DMS153 (cell line): ENCODE results near the gene RAPGEF2.
"Not testable (repeated sequence)": the region's sequence is repeated elsewhere in the genome, so short reads cannot be mapped to it uniquely, and the experiment has no call there.

Experiments
- DNase-seq: peaks from one replicate; lab custom pipeline; 2025; lab: John Stamatoyannopoulos, UW

RAPGEF2 gene

DNA sequence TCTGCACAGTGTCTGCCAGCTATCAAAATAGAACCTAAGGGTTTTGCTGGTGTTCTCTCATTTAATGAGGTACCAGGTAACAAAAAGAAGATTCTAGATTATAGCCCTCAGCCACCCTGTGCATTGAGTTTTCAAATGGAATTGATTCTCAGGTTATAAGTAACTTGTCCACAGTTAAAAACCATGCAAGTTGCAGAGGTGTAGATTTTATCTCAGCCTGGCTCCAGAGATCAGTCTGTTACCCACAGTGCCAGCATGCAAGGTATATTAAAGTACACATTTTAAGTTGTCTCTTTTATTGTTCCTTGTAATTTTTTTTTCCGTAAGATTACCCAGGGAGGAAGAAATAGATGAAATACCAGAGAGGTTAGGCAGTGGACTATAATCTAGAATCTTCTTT lies 59.7 kb downstream of the RAPGEF2 start:
- DNase-seq = no peak

DNA sequence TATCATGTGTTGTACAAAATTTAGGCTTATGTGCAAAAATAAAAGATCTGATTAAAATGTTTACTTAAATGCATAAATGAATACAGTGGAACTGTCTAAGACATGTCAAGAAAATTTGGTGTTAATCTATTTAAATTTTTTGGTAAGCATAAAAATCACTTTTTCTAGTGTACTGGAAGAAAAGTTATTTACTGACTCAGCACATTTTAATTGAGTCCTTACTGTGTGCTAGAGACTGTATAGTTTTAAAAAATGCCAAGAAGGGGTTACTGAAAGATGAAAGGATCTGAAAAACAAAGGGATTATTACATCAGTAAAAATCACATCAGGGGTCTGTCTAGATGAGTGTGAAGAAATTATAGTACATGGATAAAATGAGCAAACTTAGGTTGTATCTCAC lies 60.6 kb downstream of the RAPGEF2 start:
- no peak for DNase-seq

DNA sequence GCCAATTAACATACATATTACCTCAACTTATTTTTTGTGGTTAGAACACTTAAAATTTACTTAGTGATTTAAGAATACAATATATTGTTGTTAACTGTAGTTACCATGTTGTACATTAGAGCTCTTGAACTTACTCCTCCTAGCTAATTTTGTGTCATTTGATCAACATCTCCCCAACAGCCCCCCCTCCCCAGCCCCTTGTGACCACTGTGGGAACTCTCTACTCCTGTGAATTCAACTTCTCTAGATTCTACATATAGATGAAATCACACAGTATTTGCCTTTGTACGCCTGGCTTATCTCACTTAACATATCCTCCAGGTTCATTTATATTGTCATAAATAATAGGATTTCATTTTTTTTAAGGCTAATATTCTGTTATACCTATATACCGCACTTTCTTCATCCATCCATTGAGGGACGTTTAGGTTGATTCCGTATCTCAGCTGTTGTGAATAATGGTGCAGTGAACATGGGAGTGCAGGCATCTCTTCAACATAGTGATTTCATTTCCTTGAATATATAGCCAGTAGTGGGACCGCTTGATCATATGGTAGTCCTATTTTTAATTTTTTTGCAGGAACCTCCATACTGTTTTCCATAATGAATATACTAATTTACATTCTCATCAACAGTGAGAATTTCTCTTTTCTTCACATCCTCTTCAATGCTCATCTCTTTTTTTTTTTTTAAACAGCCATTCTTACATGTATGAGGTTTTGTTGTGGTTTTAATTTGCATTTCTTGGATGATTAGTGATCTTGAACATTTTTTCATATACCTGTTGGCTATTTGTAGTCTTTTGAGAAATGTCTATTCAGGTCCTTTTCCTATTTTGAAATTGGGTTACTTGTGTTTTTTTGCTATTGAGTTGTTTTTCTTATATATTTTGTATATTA lies 66.8 kb downstream of the RAPGEF2 start:
- no peak for DNase-seq

DNA sequence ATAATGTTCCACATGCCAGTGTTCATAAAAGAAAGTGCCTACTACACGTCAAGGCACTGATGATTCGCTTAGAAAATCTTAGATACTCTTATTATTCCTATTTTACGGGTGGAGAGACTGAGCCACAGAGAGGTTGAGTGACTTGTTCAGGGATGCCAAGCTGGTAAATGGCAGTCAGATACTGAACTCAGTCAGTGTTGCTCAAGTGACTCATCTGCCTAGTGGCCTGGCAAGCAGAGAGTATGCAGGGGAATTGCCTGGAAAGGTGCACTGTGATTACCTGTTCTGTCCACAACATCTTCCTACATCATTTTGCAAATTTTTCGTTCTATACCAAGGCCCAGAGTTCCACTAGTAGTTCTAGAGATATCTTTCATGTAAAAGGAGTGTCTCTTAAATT lies 68.4 kb downstream of the RAPGEF2 start:
- no peak for DNase-seq

DNA sequence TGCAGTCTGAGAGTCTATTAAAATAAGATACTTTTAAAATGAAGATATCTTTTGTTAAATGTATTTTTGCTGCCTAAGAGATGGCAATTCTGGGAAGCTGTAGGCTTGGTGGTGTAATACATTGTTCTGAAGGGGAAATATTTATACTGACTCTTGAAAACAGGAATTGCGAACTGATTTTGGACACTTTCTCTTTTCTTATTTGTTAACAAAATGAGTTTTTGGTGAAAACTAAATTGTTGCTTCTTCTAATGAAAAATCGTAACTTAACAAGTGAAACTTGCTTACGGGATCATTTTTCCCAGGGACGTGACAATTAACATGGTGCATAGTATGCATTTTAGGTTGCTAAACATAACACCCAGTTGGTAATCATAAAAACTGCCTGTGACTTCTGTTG lies 71.0 kb downstream of the RAPGEF2 start:
- no peak for DNase-seq

DNA sequence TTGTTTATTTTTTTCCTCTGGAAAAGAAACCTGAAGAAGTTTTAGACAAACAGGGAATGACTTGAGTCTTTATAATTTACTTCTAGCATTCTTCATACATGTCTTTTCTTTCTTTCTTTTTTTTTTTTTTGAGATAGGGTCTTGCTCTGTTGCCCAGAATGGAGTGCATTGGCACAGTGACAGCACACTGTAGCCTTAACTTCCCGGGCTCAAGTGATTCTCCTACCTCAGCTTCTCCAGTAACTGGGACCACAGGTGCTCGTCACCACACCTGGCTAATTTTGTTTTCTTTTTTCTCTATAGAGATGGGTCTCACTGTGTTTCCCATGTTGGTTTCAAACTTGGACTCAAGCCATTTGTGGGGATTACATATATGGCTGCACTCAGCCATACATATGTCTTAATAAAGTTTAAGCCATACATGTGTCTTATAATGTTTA lies 71.8 kb downstream of the RAPGEF2 start:
- DNase-seq = no peak

DNA sequence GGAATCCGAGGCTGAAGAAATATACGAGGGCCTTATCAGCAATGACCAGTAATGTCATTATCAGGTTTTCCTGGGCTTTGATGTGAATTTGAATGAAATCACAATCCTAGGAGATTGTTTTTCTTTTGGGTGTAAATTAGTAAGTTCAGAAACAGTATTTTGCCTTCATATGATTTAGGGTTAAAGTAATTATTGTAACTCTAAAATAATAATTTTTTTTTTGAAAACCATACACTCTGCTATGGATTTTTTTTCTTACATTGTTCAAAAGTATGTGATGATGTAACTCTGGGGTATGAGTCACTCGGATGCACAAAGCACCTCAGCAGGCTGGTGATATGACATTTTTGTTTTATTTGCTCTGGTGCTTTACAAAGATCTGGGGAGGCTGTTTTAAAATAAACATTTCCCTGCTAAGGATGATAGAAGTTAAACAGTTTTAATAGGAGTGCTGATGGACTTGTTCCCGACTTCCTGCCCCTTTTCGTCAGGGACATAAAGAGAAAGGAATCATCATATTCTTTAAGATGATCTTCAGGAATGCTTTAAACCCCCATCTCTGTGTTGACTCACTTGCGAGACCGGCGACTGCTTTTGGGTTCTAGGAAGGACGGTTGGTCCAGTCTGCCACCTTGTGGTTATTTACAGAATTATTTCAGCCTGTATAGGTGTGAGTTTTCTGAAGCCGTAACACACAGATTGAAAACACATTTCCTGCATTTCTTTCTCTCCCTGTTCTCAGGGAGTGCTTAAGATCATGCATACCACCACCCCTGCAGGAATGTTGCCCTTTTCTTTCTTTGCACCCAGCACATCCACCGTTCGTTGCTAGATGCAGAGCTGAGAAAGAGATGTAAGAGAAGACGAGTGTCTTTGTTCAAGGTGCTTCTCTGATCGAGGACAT lies 72.5 kb downstream of the RAPGEF2 start:
- DNase-seq = peak; percentile 55

DNA sequence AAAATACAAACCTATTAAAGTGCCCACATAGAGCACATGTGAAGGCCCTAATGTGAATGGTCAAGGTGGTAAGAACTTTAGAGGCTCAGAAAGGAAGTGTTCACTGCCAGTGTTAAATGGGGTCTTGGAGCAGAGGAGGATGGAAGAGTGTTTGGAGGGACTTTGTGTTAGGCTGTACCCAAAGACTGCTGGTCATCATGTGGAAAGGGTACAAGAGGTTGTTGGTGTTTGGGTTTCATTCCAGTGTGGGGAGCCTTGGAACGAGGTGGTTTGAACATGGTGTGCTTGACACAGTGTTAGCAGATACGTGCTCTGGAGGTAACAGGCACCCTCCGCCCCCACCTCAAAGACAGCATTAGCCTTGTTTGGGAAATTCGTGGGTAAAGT lies 73.1 kb downstream of the RAPGEF2 start:
- DNase-seq = no peak

DNA sequence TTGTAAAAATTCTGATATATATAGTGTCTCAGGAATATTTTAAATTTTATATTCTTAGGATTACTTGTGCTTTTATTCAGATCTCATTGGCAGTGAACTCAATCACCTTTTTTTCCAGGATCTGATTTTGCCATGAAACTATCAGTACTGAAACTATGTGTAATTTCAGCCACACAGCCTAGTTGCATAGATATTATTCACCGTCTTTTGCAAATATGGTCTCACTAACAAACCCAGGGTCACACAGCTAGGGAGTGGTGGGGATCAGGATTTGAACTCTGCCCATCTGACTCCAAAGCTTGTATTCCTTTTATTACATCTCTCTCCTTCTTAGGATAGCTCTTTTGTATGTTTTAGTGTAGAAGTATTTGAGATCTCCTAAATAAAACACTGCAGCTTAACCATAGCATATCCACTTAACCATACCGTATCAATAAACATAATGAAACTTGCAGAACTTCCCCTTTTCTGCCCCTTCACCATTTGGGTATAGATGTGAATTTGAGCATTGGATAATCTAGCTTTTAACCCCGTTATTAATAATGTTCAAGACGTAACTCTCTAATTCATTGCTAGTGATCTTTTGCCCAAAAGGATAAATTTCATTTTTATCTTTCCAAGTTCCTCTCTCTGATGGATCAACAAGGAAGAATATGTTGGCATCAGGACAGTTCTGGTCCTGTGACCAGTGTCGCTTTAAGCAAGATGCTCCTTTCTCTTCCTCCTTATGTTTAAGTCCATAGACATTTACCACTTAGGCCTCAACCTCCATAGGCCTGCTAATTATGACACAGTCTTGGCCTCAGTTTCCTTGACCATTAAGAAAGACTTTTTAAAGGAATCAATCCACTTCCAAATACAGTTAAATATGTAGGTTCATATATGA lies 74.6 kb downstream of the RAPGEF2 start:
- DNase-seq = no peak

DNA sequence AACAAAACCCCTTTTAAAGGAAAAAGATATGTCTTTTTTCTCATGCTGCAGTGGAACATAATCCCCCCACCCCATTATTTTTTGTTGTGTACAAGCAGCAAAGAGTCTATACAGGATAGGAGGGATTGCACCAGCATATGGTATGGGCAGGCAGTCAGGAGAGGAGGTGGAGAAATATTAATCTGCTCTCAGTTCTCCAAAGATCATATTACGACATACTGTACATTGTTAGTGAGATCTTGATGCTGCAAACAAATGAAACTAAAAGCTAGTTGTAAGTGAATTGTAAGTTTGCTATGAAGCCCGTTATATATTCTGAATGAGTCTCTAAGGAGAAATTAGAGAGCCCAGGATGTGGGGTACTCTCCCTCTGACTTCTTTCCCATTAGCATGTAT lies 75.3 kb downstream of the RAPGEF2 start:
- DNase-seq = no peak

DNA sequence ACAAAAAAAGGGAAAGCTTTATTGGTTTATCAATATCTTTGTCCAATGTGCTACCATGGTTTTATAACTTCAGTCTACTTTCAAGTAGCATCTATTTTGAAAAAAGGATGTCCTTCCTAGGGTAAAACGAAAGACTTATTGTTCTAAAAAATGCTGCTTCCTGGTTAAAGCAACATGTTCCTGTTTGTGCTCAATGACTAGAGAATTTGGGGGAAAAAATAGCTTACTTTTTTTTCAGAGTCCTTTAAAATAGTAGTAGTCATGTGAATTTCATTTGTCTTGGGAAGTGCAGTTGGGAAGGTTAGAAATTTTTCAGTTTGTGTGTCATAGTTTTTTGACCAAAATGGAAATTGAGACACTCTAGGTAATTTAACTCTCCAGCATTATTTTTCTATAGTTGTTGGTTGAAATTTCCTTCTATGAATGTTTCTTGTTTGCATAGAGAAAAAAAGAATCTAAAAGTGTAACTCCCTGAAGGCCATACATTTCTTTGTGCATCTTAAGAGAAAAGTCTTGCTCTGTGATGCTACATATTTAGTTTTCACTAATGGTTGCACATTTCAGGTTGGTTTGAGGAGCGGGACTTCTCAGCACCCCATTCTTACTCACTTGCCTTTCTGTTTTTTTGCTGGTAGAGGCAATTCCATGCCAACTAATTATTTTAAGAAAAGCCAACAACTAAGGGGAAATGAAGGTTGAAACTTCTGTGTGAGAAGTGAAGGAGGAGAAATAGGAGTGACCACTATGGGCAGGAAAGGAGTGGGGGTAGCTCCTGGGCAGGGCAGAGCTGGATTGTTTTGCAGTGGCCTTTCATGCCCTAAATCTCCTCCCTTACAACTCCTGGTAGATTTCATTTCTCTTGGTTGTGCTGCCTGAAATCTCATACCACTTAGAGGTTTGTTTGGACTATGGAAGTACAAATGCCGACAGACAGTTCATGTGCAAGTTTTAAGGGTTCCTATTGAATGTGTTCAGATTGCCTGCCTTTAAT lies 76.4 kb downstream of the RAPGEF2 start:
- DNase-seq = no peak

DNA sequence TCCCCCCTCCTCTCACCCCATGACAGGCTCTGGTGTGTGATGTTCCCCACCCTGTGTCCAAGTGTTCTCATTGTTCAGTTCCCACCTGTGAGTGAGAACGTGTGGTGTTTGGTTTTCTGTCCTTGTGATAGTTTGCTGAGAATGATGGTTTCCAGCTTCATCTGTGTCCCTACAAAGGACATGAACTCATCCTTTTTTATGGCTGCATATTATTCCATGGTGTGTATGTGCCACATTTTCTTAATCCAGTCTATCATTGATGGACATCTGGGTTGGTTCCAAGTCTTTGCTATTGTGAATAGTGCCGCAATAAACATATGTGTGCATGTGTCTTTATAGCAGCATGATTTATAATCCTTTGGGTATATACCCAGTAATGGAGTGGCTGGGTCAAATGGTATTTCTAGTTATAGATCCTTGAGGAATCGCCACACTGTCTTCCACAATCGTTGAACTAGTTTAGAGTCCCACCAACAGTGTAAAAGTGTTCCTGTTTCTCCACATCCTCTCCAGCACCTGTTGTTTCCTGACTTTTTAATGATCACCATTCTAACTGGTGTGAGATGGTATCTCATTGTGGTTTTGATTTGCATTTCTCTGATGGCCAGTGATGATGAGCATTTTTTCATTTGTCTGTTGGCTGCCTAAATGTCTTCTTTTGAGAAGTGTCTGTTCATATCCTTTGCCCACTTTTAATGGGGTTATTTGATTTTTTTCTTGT lies 81.2 kb downstream of the RAPGEF2 start:
- not testable (repeated sequence) for DNase-seq

DNA sequence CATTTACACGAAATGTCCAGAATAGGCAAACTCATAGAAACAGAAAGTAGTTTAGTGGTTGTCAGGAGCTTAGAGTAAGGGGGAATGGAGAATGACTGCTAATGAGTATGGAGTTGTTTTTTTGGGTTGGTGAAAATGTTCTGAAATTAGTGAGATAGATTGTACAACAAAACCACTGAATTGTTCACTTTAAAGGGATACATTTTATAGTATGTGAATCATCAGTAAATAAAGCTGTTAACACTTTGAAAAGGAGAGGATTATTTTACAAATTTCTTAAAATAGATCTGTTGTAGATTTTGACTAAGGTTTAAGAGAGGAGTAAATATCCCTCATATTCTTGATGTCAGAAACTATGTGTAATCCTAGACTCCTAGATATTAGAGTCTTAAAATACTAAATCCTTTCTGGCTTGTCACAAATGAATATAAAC lies 82.7 kb downstream of the RAPGEF2 start:
- DNase-seq = no peak

DNA sequence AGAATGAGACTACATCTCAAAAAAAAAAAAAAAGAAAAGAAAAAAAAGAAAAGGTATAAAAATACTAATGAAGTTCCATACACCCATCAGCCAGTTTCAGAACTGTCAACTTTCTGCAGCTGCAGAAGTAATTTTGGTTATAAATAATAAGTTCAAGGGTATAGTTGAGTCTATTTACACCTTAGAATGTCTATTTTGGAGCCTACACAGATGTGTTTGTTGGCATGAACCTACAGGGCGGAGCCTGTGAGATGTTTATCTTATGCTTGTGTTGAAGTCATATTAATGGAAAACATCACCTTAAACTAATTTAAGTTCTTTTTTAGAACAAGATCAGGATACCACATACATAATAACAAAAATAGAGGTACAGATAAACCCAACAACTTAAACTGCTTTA lies 85.8 kb downstream of the RAPGEF2 start:
- DNase-seq = no peak

DNA sequence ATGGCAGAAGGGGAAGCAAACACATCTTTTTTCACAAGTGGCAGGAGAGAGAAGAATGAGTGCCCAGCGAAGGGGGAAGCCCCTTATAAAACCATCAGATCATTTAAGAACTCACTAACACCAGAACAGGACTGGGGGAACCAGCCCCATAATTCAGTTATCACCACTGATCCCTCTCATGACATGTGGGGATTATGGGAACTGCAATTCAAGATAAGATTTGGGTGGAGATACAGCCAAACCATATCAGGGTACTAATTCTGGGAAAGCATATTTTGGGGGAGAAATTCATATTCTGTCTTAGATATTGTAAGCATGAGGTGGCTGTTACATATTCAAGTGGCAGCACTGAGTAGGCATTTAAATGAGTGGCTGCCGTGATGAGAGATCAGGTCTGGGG lies 87.8 kb downstream of the RAPGEF2 start:
- no peak for DNase-seq

DNA sequence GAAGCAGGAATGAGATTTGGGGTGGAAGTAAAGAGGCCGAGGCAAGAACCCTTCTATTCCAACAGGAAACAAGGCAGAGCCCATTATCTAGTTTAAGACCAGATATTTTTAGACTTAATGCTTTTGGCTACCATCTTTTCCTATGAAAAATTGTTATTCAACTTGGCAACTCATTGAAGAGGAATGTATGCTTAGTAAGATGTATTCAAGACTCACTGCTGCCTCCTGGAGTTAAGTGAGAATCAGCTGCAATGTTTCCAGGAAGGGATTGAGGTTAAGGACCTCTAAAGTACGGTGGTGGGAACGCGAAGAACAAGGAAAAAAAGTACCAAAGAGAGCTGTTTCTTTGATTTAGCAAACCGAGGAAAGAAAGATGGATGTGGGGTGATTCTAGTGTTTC lies 89.1 kb downstream of the RAPGEF2 start:
- no peak for DNase-seq

DNA sequence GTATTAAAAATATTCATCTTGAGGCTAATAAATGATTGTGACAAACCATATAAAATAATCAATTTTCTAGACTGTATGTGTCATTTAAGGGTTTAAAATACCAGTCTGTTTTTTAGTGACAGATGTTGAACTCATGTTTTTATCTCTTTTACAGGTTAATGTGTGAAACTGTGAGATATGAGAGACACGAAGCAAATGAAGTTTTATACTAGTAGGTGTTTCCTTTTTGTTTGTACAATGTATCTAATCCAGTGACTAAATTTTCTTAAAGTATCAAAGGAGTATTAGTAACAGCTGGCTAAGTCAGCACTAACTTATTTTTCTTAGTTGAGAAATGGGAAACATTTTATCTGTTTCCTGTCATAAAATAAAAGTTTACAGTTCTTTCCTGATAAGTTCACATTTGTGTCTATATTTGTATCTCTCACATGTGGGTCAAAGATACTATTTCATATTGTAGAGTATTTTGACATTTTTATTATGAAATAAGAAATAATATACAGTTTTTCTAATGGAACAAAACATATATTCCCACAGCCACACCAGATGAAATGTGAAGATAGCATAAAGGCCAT lies 90.3 kb downstream of the RAPGEF2 start:
- no peak for DNase-seq

DNA sequence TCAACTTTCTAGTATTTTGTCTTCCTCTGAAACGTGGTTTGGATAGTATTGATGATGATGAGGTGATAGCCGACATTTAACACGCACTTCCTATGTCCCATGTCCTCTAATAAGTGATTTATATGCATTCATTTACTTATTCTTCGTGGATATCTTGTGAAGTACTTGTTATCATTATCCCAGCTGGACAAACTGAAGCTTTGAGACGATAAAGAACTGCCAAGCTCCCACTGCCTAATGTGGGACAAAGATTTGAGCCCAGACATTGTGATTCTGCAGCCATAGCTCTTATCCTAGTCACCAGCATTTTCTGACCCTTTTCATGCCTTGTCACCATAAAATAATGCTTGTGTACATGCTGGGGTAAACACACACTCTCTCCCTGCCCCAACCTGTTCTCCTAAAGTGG lies 92.5 kb downstream of the RAPGEF2 start:
- DNase-seq = no peak

DNA sequence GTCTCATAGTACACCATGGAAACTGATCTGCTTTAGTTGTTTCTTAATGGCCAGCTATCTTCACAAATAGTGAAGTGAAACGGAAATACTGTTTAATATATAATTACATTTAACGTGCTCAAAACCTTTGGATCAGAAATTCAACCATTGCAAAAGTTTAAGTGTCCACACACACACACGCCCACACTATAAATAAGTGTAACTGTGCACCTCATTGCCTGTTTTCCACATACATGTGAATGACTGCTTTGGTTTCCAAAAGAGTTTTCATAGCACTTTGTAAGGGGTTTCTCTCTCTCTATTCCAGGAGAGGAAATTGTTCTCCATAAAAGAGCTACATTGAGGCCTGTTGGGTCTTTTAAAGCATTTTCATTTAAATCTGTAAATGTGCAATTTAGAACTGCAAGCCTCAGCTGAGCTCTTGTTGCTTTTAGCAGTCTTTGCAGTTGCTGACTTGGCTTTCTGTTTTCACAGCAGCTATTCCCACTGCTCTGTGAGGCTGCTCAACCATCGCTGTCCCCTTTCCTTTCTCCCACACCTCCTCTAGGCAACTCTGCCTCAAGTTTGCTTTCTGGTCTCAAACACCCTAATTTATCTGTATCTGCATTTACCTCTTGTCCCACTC lies 94.5 kb downstream of the RAPGEF2 start:
- no peak for DNase-seq
